K562 (cell line): ENCODE measurements around the gene TNC.

Experiments used
- GABPA ChIP-seq: fragments of 200-800 bp; sonication (Bioruptor generic); conservative IDR thresholded peaks from 2 replicates; pipeline ENCODE4 v1.6.1; 2016; ENCODE audit warnings: low read depth, missing genetic modification characterization, missing compliant biosample characterization
- MTF1 ChIP-seq: fragments of 250-450 bp; sonication (Bioruptor Pico); IDR thresholded peaks from 2 replicates; pipeline ENCODE4 v1.9.0; 2021; ENCODE audit warnings: moderate library complexity, mild to moderate bottlenecking, inconsistent platforms, borderline replicate concordance

GRCh38 chr9:115032296-115032695 lies 85.7 kb downstream of the TNC start:
- TF ChIP-seq MTF1 (CRISPR knock-in tag), result no peak
- TF ChIP-seq GABPA, result no peak
